CD4-positive, alpha-beta memory T cell (primary cell): Measurements from ENCODE around the gene NF2. TPM values are rescaled to one million over a fixed set of nuclear protein-coding genes. Genes with fewer than 3 reads are reported as not detected.

Source experiments
- CTCF ChIA-PET: fragments of 350-600 bp; sonication (Branson Sonifier 250); formaldehyde crosslinking; loops from one replicate; lab custom pipeline; 2021; ENCODE audit warnings: inconsistent platforms; ENCODE audit not compliant: partially characterized antibody; lab: Charles Lee
- POLR2A ChIA-PET: fragments of 350-600 bp; sonication (Branson Sonifier 250); formaldehyde crosslinking; loops from one replicate; lab custom pipeline; 2021; ENCODE audit not compliant: partially characterized antibody; lab: Charles Lee
- DNase-seq, 5 donors: peaks; one replicate each; pipeline versions ENCODE4 v3.0.0 to v3.0.0-alpha.2; 2020 to 2022; ENCODE audit warnings: mixed read lengths in 1 of 5
- H3K27ac ChIP-seq: one replicate; pipeline ENCODE4 v1.7.0; 2013; ENCODE audit warnings: low read depth, low read length
- H3K27me3 ChIP-seq: 2 replicates; pipeline ENCODE4 v1.7.0; 2013; ENCODE audit warnings: mild to moderate bottlenecking, low read length, moderate library complexity; ENCODE audit not compliant: insufficient read depth
- H3K36me3 ChIP-seq: 2 replicates; pipeline ENCODE4 v1.7.0; 2013; ENCODE audit warnings: mild to moderate bottlenecking, low read length, moderate library complexity; ENCODE audit not compliant: insufficient read depth
- H3K4me1 ChIP-seq: 2 replicates; pipeline ENCODE4 v1.7.0; 2013; ENCODE audit warnings: mild to moderate bottlenecking, low read length, moderate library complexity; ENCODE audit not compliant: insufficient read depth
- H3K4me3 ChIP-seq, 2 donors: one replicate each; pipeline ENCODE4 v1.7.0; 2013; ENCODE audit warnings: low read length in 2 of 2, mild to moderate bottlenecking in 1 of 2
- H3K9me3 ChIP-seq, 2 donors: one replicate each; pipeline ENCODE4 v1.7.0; 2013; ENCODE audit warnings: low read length in 2 of 2, control low read depth in 1 of 2; ENCODE audit not compliant: control insufficient read depth in 1 of 2
- H3K27ac Mint-ChIP-seq, 7 donors: one replicate each; pipeline ENCODE4 v1.8.0; 2020 to 2021; ENCODE audit warnings: mixed read lengths in 7 of 7, mild to moderate bottlenecking in 6 of 7, inconsistent platforms in 3 of 7, moderate library complexity in 3 of 7
- H3K27me3 Mint-ChIP-seq, 2 donors: one replicate each; pipeline ENCODE4 v1.8.0; 2020 to 2021; ENCODE audit warnings: mixed read lengths in 2 of 2
- H3K36me3 Mint-ChIP-seq, 2 donors: one replicate each; pipeline ENCODE4 v1.8.0; 2020 to 2021; ENCODE audit warnings: mixed read lengths in 2 of 2, inconsistent platforms in 1 of 2, mild to moderate bottlenecking in 1 of 2
- H3K4me1 Mint-ChIP-seq, 4 donors: one replicate each; pipeline ENCODE4 v1.8.0; 2020 to 2021; ENCODE audit warnings: mixed read lengths in 4 of 4, mild to moderate bottlenecking in 1 of 4
- H3K4me3 Mint-ChIP-seq, 8 donors: one replicate each; pipeline ENCODE4 v1.8.0; 2020 to 2021; ENCODE audit warnings: mixed read lengths in 8 of 8, mild to moderate bottlenecking in 7 of 8, moderate library complexity in 6 of 8, inconsistent platforms in 3 of 8
- H3K9me3 Mint-ChIP-seq, 8 donors: one replicate each; pipeline ENCODE4 v1.8.0; 2020 to 2021; ENCODE audit warnings: mixed read lengths in 8 of 8, mild to moderate bottlenecking in 5 of 8, inconsistent platforms in 3 of 8, moderate library complexity in 1 of 8
- intact Hi-C: fragments of 100-400 bp; cut with micrococcal nuclease; formaldehyde crosslinking; loops from one replicate; pipeline ENCODE4 v1.15.1; 2023
- polyA plus RNA-seq, 2 donors: library from polyadenylated mRNA; unstranded; fragments of 300-500 nt; fragmentation: Illumina TruSeq; gene quantifications; one replicate each; pipeline ENCODE4 v1.2.3, GENCODE V29; 2021
- total RNA-seq, 2 experiments: library from RNA; stranded (reverse); gene quantifications; one replicate each; pipeline ENCODE4 v1.2.3, GENCODE V29; 2021

The NF2 gene
- total and polyA plus RNA-seq, 4 experiments from 2014 or later: 11.7 to 31.4 (median 24.2) TPM

DNA sequence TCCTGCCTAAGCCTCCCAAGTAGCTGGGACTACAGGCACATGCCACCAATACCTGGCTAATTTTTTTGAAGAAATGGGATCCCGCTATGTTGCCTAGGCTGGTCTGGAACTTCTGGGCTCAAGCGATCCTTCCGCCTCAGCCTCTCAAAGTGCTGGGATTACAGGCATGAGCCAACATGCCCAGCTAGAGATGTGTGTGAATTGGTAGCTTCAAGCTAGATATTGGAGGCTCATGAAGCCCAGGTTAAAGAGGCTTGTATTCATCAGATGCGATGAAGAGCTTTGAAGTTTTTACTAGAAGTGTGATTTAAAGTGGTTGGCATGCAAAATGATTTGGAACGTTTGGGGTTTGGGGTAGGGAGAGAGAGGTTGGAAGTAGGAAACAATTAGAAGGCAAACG lies 19.6 kb downstream of the NF2 start:
- ChIA-PET POLR2A (interaction anchor here (1.2 to 1.8 kb wide), 6 partner anchors 12 to 455 kb away, joined by 3 to 8 read pairs (median 3); partner anchors contain the start of gene THOC5), CTCF (interaction anchor here (0.6 to 5.1 kb wide), 7 partner anchors 10 to 762 kb away, joined by 3 to 49 read pairs (median 10); no protein-coding TSS in a partner anchor)
- peaks cover 2% of the 10 kb centered on the region in 2 donors for H3K36me3 Mint-ChIP-seq
- Histone ChIP-seq H3K4me1 (peaks cover 41% of the 10 kb centered on the region), H3K36me3 (no peaks in the 10 kb centered on the region), H3K27ac (peak overlapping the region; percentile 27), H3K9me3 (no peaks in the 10 kb centered on the region), H3K4me3 (no peak overlapping the region), H3K27me3 (no peaks in the 10 kb centered on the region)
- intact Hi-C loops: loop anchor here (1.0 kb wide), 1 partner anchor 33 kb away; no protein-coding TSS in a partner anchor
- H3K4me3 Mint-ChIP-seq: peak overlapping the region; percentile 12 to 77 (median 57)
- no peaks in the 10 kb centered on the region for H3K9me3 Mint-ChIP-seq
- H3K4me1 Mint-ChIP-seq: peaks cover 50 to 81% (median 61%) of the 10 kb centered on the region in 4 donors
- no peaks in the 10 kb centered on the region for H3K27me3 Mint-ChIP-seq
- DNase-seq: no peak
- peak overlapping the region; percentile 72 to 91 (median 86) for H3K27ac Mint-ChIP-seq

DNA sequence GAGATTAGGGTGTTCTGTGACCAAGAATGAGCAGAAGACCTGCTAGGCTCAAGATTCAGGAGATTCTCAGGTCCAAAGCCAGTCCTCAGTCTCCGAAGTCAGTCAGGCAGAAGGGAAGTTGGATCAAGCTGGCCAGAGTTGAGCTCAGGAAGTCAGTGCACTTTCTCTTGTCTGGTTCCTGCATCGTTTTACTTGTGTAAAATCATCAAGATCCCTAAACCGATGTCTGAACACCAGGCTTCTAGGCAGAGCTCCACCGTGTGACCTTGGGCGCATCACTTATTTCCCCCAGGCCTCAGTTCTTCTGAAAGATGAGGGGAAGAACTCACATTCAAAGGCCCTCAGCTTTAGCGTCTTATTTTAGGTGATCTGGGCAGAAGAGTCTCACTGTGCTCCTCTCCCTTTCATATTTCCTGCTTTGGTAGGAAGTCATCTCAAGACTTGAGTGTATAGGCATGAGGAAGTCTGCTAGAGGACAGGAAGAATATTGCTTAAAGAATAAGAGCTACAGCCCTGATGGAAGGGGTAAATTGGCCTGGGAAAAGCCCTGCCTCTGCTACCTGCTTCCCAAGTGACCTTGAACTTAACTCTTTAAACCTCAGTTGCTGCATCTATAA lies 20.2 kb downstream of the NF2 start:
- H3K9me3 Mint-ChIP-seq: no peaks in the 10 kb centered on the region
- H3K4me3 Mint-ChIP-seq: peak overlapping the region; percentile 35 to 77 (median 58)
- peak overlapping the region; percentile 27 for H3K27ac ChIP-seq
- peaks cover 49 to 79% (median 59%) of the 10 kb centered on the region in 4 donors for H3K4me1 Mint-ChIP-seq
- H3K27me3 ChIP-seq: no peaks in the 10 kb centered on the region
- intact Hi-C loops: loop anchor here (1.0 to 2.0 kb wide), 2 partner anchors 33 to 381 kb away; no protein-coding TSS in a partner anchor
- peaks cover 35% of the 10 kb centered on the region for H3K4me1 ChIP-seq
- H3K9me3 ChIP-seq: no peaks in the 10 kb centered on the region
- DNase-seq: peak in 2 of 5 donors; percentile 17 to 23
- ChIA-PET CTCF (interaction anchor here (0.6 to 5.1 kb wide), 8 partner anchors 8 to 762 kb away, joined by 3 to 49 read pairs (median 8); no protein-coding TSS in a partner anchor), POLR2A (interaction anchor here (1.2 to 1.8 kb wide), 6 partner anchors 12 to 455 kb away, joined by 3 to 8 read pairs (median 3); partner anchors contain the start of gene THOC5)
- H3K27me3 Mint-ChIP-seq: no peaks in the 10 kb centered on the region
- H3K36me3 Mint-ChIP-seq: peaks cover 2 to 5% of the 10 kb centered on the region in 2 donors
- no peak overlapping the region for H3K4me3 ChIP-seq
- H3K27ac Mint-ChIP-seq: peak overlapping the region; percentile 72 to 91 (median 86)
- H3K36me3 ChIP-seq: no peaks in the 10 kb centered on the region

DNA sequence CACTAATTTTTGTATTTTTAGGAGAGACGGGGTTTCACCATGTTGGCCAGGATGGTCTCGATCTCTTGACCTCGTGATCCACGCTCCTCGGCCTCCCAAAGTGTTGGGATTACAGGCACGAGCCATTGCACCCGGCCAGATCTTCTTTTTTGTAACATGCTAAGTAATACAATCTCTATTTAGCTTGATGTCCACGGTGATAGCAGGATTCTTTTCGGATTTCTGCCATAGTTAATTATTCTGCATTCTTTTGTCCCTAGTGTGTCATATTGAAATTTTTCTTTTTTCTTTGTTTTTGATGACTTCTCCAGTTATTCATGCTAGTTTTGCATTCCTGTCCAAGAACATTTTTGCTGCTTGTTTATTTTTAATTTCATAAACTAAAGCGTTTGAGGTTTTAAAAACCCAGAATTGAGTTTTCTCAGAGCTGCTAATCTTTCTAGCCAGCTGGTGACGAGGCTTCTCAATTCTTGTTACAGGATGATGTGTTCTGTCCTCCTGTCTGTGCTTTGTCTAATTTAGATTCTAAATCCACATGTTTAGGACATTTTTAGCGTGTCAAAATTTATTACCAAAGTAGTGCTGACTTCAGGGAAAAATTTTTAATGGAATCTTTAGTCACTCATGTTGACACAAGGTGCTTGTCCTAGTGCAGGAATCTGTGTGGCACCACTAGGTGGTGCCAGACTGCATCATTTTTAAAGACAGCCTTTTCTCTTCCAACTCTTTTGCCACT lies 21.8 kb downstream of the NF2 start:
- H3K9me3 ChIP-seq: no peaks in the 10 kb centered on the region
- peaks cover 49 to 82% (median 64%) of the 10 kb centered on the region in 4 donors for H3K4me1 Mint-ChIP-seq
- intact Hi-C loops: loop anchor here (1.0 to 2.0 kb wide), 3 partner anchors 22 to 380 kb away; partner anchors contain the start of gene NF2
- CTCF ChIA-PET: interaction anchor here (0.7 to 5.1 kb wide), 31 partner anchors 8 to 463 kb away, joined by 3 to 49 read pairs (median 4); partner anchors contain the start of genes ASCC2 and NF2
- DNase-seq: peak in 4 of 5 donors; percentile 33 to 48 (median 38)
- H3K4me3 Mint-ChIP-seq: peak overlapping the region in 3 of 8 donors; percentile 6 to 47 (median 6)
- peak overlapping the region in 6 of 7 donors; percentile 8 to 88 (median 48) for H3K27ac Mint-ChIP-seq
- no peak overlapping the region for H3K27ac ChIP-seq
- peaks cover 41% of the 10 kb centered on the region for H3K4me1 ChIP-seq
- H3K27me3 Mint-ChIP-seq: no peaks in the 10 kb centered on the region
- no peaks in the 10 kb centered on the region for H3K36me3 ChIP-seq
- no peak overlapping the region for H3K4me3 ChIP-seq
- H3K36me3 Mint-ChIP-seq: peaks cover 2 to 5% of the 10 kb centered on the region in 2 donors
- no peaks in the 10 kb centered on the region for H3K9me3 Mint-ChIP-seq
- H3K27me3 ChIP-seq: no peaks in the 10 kb centered on the region
- POLR2A ChIA-PET: interaction anchor here (1.1 kb wide), 1 partner anchor 21 kb away, joined by 4 read pairs; no protein-coding TSS in a partner anchor

DNA sequence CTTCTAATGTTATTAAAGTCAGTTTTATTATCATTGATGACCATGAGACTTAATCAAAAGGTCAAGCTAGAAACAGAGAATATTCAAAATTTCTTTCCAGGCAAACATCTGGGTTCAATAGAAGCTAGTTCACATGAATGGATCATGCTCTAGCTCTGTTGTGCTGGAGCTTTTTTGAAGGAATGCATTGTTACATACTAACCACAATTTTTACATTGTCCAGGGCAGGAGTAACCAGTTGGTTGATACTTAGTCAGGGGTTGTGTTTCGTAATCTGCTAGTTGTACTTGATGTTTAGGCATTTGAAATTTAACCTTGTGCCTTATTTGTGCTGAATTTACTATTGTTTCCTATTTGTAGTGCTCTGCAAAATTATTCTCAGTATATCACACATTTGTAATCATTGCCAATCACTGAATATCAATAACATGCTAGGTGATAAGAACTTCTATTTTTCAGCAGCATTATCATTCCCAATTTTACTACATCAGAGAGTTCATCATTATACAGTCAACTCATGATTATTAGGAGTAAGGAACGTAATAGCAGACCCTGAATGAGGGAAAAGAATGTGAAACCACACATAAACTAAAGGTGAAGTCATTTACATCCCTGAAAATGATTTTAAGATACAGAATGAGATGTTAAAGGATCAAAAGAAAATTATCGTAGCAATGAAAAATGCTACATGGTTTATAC lies 23.2 kb downstream of the NF2 start:
- Histone ChIP-seq H3K27me3 (no peaks in the 10 kb centered on the region), H3K27ac (no peak overlapping the region), H3K4me1 (peaks cover 40% of the 10 kb centered on the region), H3K36me3 (no peaks in the 10 kb centered on the region), H3K4me3 (no peak overlapping the region), H3K9me3 (no peaks in the 10 kb centered on the region)
- no peaks in the 10 kb centered on the region for H3K27me3 Mint-ChIP-seq
- ChIA-PET POLR2A (interaction anchor here (1.3 kb wide), 1 partner anchor 37 kb away, joined by 3 read pairs; no protein-coding TSS in a partner anchor), CTCF (interaction anchor here (0.9 to 5.1 kb wide), 20 partner anchors 9 to 452 kb away, joined by 3 to 49 read pairs (median 6); partner anchors contain the start of gene NF2)
- H3K9me3 Mint-ChIP-seq: no peaks in the 10 kb centered on the region
- H3K27ac Mint-ChIP-seq: peak overlapping the region in 1 of 7 donors; percentile 57
- peaks cover 48 to 84% (median 58%) of the 10 kb centered on the region in 4 donors for H3K4me1 Mint-ChIP-seq
- no peak for DNase-seq
- peaks cover 2 to 5% of the 10 kb centered on the region in 2 donors for H3K36me3 Mint-ChIP-seq
- peak overlapping the region in 1 of 8 donors; percentile 9 for H3K4me3 Mint-ChIP-seq
- intact Hi-C loops: no loop called here

DNA sequence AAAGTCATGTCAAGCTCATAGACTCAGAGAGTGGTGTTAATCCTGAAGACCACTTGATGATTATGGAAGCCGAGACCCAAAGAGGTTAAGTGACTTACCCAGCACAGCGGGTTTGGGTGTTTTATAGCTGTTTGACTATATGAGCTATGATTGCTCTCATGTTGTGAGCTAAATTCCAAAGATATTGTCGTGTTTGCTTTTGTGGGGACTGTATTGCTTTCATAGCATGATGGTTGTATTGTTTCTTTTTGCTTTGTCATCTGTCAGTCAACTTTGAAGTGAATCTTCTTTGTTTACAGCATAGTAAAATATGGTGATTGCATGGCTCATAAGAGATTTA lies 23.7 kb downstream of the NF2 start:
- H3K36me3 ChIP-seq: no peaks in the 10 kb centered on the region
- H3K4me1 ChIP-seq: peaks cover 35% of the 10 kb centered on the region
- Mint-ChIP-seq H3K27ac (peak overlapping the region in 1 of 7 donors; percentile 36), H3K4me3 (no peak overlapping the region), H3K4me1 (peaks cover 47 to 84% (median 54%) of the 10 kb centered on the region in 4 donors), H3K27me3 (no peaks in the 10 kb centered on the region), H3K9me3 (no peaks in the 10 kb centered on the region), H3K36me3 (peaks cover 2 to 5% of the 10 kb centered on the region in 2 donors)
- H3K9me3 ChIP-seq: no peaks in the 10 kb centered on the region
- CTCF ChIA-PET: interaction anchor here (1.0 to 5.1 kb wide), 6 partner anchors 9 to 378 kb away, joined by 3 to 49 read pairs (median 25); partner anchors contain the start of gene NF2
- H3K4me3 ChIP-seq: no peak overlapping the region
- no peak for DNase-seq
- intact Hi-C loops: no loop called here
- no peaks in the 10 kb centered on the region for H3K27me3 ChIP-seq
- H3K27ac ChIP-seq: no peak overlapping the region
- POLR2A ChIA-PET: interaction anchor here (1.3 kb wide), 1 partner anchor 37 kb away, joined by 3 read pairs; no protein-coding TSS in a partner anchor

DNA sequence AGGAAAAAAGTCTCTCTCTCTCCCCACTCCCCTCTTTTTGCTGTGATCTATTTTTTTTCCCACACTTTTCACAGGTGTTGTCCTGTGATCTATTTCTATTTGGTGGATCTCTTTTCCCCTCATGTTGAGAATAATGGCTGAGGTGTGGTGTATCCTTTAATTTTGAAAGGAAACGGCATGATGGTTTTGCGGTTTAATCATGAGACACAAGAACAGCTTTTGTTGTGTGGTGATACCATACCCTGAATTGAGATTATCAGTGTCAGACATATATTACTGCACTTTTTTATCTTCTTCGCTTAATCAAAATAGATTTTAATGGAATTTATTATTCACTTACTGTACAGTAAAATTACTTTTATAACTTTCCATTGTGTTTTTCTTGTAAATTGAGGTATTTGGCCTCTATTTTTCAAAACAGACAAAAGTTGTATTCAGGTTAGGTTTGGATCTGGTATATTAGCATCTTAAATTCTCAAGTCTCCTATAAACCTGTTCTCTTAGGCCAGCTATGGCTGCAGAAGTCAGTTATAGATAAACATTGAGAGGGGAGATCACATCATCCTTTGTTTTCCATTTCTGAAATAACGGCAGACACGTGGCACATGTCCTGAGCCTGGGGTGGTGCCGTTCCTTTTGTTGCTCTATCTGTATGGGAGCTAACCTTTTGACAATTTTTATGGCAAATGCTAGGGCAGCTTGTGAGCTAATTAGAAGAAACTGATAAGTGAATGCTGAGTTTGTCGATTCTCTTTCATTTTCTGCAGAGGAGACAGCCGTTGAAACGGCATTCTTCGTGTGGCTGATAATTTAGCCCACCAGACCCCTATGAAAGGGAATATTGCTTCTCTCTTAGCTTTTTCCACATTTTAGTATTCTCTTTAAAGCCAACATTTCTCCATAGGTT lies 25.8 kb downstream of the NF2 start:
- peaks cover 2 to 5% of the 10 kb centered on the region in 2 donors for H3K36me3 Mint-ChIP-seq
- DNase-seq: peak in 1 of 5 donors; percentile 11
- no peaks in the 10 kb centered on the region for H3K36me3 ChIP-seq
- H3K27ac ChIP-seq: no peak overlapping the region
- CTCF ChIA-PET: no interaction called here
- intact Hi-C loops: no loop called here
- H3K4me1 ChIP-seq: peaks cover 24% of the 10 kb centered on the region
- H3K4me3 ChIP-seq: no peak overlapping the region
- peaks cover 45 to 82% (median 52%) of the 10 kb centered on the region in 4 donors for H3K4me1 Mint-ChIP-seq
- POLR2A ChIA-PET: interaction anchor here (1.0 kb wide), 1 partner anchor 46 kb away, joined by 3 read pairs; no protein-coding TSS in a partner anchor
- H3K4me3 Mint-ChIP-seq: peak overlapping the region in 5 of 8 donors; percentile 13 to 64 (median 26)
- H3K27me3 ChIP-seq: no peaks in the 10 kb centered on the region
- H3K9me3 ChIP-seq: no peaks in the 10 kb centered on the region
- peak overlapping the region in 4 of 7 donors; percentile 23 to 71 (median 40) for H3K27ac Mint-ChIP-seq
- no peaks in the 10 kb centered on the region for H3K27me3 Mint-ChIP-seq
- H3K9me3 Mint-ChIP-seq: no peaks in the 10 kb centered on the region
